Testis (tissue), 2 donors: Measurements from ENCODE around the gene FBLN2.

ENCODE experiments used
- POLR2A ChIP-seq: fragments of 450-650 bp; IDR thresholded peaks from one replicate; pipeline ENCODE4 v1.6.1; 2017; ENCODE audit warnings: antibody characterized with exemption, mild to moderate bottlenecking, moderate library complexity
- TF ChIP-seq, protein P1 (sequence below), 3 experiments: fragments of 450-650 bp in 2 of 3; fragments of 200-600 bp in 1 of 3; sonication (generic) in 1 of 3; IDR thresholded peaks; one replicate each; pipeline ENCODE4 v1.5.1; 2016 to 2019; ENCODE audit warnings: antibody characterized with exemption in 3 of 3, mild to moderate bottlenecking in 2 of 3, moderate library complexity in 1 of 3

DNA sequence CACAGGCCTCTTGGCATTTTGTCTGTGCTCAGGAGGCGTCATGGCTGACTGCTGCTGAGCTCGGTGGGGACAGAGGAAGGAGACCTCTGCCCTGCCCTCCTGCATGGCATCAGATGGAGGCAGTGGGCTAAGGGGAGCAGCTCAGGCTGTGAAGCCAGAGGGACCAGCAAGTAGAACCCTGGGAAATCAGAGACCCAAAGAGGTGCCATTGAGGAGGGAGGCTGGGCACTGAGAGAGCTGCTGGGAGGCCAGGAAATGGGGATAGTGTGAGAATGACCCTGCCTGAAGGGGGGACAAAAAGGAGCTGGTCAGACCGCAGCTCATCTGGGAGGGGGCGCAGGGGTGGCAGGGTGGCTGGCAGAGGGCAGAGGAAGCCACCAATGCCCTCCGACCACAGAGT, 136.8 kb downstream of the FBLN2 start:
- TF ChIP-seq POLR2A = no peak
- TF ChIP-seq, protein P1, sequence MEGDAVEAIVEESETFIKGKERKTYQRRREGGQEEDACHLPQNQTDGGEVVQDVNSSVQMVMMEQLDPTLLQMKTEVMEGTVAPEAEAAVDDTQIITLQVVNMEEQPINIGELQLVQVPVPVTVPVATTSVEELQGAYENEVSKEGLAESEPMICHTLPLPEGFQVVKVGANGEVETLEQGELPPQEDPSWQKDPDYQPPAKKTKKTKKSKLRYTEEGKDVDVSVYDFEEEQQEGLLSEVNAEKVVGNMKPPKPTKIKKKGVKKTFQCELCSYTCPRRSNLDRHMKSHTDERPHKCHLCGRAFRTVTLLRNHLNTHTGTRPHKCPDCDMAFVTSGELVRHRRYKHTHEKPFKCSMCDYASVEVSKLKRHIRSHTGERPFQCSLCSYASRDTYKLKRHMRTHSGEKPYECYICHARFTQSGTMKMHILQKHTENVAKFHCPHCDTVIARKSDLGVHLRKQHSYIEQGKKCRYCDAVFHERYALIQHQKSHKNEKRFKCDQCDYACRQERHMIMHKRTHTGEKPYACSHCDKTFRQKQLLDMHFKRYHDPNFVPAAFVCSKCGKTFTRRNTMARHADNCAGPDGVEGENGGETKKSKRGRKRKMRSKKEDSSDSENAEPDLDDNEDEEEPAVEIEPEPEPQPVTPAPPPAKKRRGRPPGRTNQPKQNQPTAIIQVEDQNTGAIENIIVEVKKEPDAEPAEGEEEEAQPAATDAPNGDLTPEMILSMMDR (IDR thresholded peaks at IDR 0.05) = no peak
